Measurements from ENCODE around the gene ABI3BP.

Gene ABI3BP

DNA sequence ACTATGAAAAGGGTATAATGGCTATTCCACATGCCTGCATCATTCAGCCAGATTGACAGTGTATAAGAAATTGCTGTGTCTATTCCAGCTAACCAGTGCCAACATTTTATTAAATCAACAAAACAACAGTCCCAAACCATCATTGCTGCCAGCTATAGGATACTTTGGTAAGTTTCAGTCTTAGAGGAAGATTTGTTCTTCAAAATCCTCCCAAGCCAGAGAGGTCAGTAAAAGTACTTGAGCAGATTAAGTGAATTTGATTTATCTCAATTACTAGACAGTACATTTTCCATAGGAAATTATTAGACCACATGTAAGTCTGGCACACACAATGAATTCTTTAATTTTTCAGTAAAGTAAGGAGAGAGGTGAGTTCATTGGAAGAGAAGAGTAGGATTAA is 233.3 kb downstream of the ABI3BP start:
- Histone ChIP-seq H3K36me3 (peaks cover 11% of the 10 kb centered on the region), H3K4me3 (ENCODE audit: low read depth in 1 of 2, low read length in 1 of 2) (no peak overlapping the region), H3K9me3 (no peaks in the 10 kb centered on the region), H3K4me1 (ENCODE audit: control insufficient read depth in 1 of 2, insufficient read depth in 1 of 2, low read depth in 1 of 2, low read length in 1 of 2) (no peaks in the 10 kb centered on the region), H3K27ac (no peak overlapping the region), H3K27me3 (no peaks in the 10 kb centered on the region)
- TF ChIP-seq, protein P1, sequence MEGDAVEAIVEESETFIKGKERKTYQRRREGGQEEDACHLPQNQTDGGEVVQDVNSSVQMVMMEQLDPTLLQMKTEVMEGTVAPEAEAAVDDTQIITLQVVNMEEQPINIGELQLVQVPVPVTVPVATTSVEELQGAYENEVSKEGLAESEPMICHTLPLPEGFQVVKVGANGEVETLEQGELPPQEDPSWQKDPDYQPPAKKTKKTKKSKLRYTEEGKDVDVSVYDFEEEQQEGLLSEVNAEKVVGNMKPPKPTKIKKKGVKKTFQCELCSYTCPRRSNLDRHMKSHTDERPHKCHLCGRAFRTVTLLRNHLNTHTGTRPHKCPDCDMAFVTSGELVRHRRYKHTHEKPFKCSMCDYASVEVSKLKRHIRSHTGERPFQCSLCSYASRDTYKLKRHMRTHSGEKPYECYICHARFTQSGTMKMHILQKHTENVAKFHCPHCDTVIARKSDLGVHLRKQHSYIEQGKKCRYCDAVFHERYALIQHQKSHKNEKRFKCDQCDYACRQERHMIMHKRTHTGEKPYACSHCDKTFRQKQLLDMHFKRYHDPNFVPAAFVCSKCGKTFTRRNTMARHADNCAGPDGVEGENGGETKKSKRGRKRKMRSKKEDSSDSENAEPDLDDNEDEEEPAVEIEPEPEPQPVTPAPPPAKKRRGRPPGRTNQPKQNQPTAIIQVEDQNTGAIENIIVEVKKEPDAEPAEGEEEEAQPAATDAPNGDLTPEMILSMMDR (IDR thresholded peaks at IDR 0.05) = no peak

DNA sequence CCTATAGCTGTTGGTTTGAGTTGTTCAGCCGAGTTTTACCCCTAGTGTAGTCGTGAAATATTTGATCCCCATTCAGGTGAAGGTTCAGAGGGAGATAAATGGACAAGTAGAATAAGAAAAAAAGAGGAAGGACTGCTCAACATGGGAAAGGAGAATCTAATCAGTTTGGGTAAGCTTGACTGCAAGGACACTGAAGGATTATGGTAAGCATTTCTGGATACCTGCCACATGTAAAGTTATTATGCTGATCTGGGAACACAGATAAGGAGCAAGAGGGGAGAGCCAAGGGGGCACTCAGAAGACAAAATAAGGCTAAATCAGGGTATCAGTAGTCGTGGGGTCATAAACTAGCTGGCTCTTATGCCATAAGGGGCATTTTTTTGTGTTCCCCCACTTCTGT is 234.1 kb downstream of the ABI3BP start:
- H3K27ac ChIP-seq = no peak overlapping the region
- TF ChIP-seq, protein P1 (IDR thresholded peaks at IDR 0.05) = no peak
- no peaks in the 10 kb centered on the region for H3K4me1 ChIP-seq (ENCODE audit: control insufficient read depth in 1 of 2, insufficient read depth in 1 of 2, low read depth in 1 of 2, low read length in 1 of 2)
- no peaks in the 10 kb centered on the region for H3K9me3 ChIP-seq
- H3K4me3 ChIP-seq (ENCODE audit: low read depth in 1 of 2, low read length in 1 of 2) = no peak overlapping the region
- peaks cover 19% of the 10 kb centered on the region for H3K36me3 ChIP-seq
- no peaks in the 10 kb centered on the region for H3K27me3 ChIP-seq

DNA sequence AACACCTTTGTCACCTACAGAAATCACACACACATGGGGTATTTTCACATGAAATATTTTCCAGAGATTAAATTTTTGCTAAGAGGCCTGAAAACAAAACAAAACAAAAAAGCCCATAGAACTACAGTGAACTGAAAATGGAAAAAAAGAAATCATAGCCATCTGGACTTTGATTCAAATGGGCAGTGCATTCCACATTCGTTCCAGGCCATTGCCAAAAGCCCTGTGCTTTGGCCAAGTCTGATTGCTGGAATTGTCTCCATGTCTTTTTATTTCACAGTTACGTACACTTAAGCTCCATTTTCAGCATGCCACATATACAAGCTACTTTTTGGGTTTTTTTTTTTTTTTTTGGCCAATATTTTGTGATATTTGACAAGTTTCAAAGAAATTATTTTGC is 236.8 kb downstream of the ABI3BP start:
- H3K36me3 ChIP-seq = peaks cover 46% of the 10 kb centered on the region
- H3K27me3 ChIP-seq = no peaks in the 10 kb centered on the region
- no peak overlapping the region for H3K4me3 ChIP-seq (ENCODE audit: low read depth in 1 of 2, low read length in 1 of 2)
- no peaks in the 10 kb centered on the region for H3K4me1 ChIP-seq (ENCODE audit: control insufficient read depth in 1 of 2, insufficient read depth in 1 of 2, low read depth in 1 of 2, low read length in 1 of 2)
- H3K27ac ChIP-seq = no peak overlapping the region
- TF ChIP-seq, protein P1 (IDR thresholded peaks at IDR 0.05) = no peak
- no peaks in the 10 kb centered on the region for H3K9me3 ChIP-seq

DNA sequence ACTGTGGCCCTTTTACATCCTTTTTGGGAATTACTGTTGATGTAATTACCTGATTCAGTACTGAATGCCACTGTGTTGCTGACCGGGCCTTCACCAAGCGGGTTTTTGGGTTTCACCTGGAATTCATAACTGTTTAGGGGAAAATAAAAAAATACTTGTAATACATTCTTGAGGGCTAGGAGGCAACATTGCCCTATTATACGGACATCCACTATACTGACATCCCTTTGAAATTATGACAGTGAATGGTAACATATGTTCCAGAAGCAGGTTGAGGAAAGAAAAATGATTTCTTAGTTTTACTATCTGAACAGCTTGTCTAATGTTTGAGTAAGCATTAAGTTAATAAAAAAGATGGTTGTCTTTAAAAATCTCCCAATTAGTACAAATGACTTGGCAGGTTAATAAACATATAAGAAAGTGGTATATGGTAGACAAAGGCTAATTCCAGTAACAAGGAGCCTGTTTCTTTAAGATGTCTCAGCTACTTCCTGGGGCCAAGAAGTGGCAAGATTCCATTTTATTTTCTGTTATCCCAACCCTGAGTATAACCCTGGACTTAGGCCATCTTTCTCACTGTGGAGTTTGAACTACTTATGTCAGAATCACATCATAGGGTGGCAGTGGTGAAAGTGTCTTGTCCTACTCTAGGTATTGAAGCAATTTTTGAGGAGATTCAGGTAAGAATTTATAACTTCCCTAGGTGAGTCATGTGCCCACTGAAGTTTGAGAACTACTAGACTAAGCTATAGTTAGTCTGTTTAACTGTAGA is 238.5 kb downstream of the ABI3BP start:
- Histone ChIP-seq H3K27ac (no peak overlapping the region), H3K4me3 (ENCODE audit: low read depth in 1 of 2, low read length in 1 of 2) (no peak overlapping the region), H3K36me3 (peaks cover 63% of the 10 kb centered on the region), H3K27me3 (no peaks in the 10 kb centered on the region), H3K9me3 (no peaks in the 10 kb centered on the region), H3K4me1 (ENCODE audit: control insufficient read depth in 1 of 2, insufficient read depth in 1 of 2, low read depth in 1 of 2, low read length in 1 of 2) (no peaks in the 10 kb centered on the region)
- TF ChIP-seq, protein P1 (IDR thresholded peaks at IDR 0.05) = no peak

DNA sequence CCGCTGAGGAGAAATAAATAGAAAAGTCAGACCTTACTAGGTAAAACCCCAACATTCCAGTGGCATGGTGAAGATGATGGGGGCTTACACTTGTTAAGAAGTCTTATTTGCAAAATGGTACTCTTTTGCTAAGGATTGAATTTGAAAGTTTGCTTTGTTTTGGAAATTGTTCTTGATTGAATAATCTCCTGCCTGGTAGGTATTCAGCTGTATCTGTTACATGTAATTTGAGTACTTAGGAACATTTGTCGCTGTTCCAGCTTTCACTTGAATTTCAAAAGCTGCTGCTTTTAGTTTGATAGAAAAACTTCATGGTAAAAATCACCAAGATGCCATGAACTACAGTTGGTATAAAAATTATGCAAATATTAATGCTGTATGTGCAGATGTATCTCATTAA is 239.4 kb downstream of the ABI3BP start:
- Histone ChIP-seq H3K9me3 (no peaks in the 10 kb centered on the region), H3K27me3 (no peaks in the 10 kb centered on the region), H3K36me3 (peaks cover 72% of the 10 kb centered on the region), H3K4me1 (ENCODE audit: control insufficient read depth in 1 of 2, insufficient read depth in 1 of 2, low read depth in 1 of 2, low read length in 1 of 2) (no peaks in the 10 kb centered on the region), H3K4me3 (ENCODE audit: low read depth in 1 of 2, low read length in 1 of 2) (no peak overlapping the region), H3K27ac (no peak overlapping the region)
- TF ChIP-seq, protein P1 (IDR thresholded peaks at IDR 0.05) = no peak

All from neutrophil (primary cell).